ENCODE data around the gene ZCWPW1. TPM values are rescaled to one million over a fixed set of nuclear protein-coding genes. Genes with fewer than 3 reads are reported as not detected.
A peak's percentile ranks its signal among the peaks of the same experiment; 100 is the strongest.
"Not testable (repeated sequence)": the region's sequence is repeated elsewhere in the genome, so short reads cannot be mapped to it uniquely, and the experiment has no call there.

ZCWPW1 gene
- total and polyA plus RNA-seq, 4 donors = 5.1 to 12.2 (median 6.4) TPM

GRCh38 chr7:100374601-100375000 is 53.9 kb downstream of the ZCWPW1 start:
- peaks cover 0 to 1% (median 0%) of the 10 kb centered on the region in 4 donors for H3K36me3 ChIP-seq (ENCODE audit: control insufficient read depth in 4 of 4, insufficient read depth in 4 of 4, low read length in 4 of 4)
- no peak for TF ChIP-seq CTCF (IDR thresholded peaks at IDR 0.05; ENCODE audit: control extremely low read depth, extremely low read depth)
- H3K9ac ChIP-seq (ENCODE audit: insufficient read depth in 1 of 2, low read length in 2 of 2) = no peak overlapping the region
- no peak overlapping the region for H3K27ac ChIP-seq (ENCODE audit: low read depth in 1 of 2, low read length in 1 of 2)
- no peaks in the 10 kb centered on the region for H3K27me3 ChIP-seq (ENCODE audit: control insufficient read depth in 3 of 3, insufficient read depth in 3 of 3, low read length in 2 of 3)
- DNase-seq = no peak
- no peak overlapping the region for H3K4me3 ChIP-seq
- no peaks in the 10 kb centered on the region for H3K9me3 ChIP-seq (ENCODE audit: control insufficient read depth in 4 of 4, insufficient read depth in 3 of 4, low read length in 3 of 4)
- no peak for ATAC-seq (ENCODE audit: insufficient read depth, low FRiP score)
- peaks cover 0 to 3% (median 0%) of the 10 kb centered on the region in 5 donors for H3K4me1 ChIP-seq (ENCODE audit: control insufficient read depth in 5 of 5, insufficient read depth in 5 of 5, low read length in 5 of 5)
- 61 to 75% methylated on average over 5 of the region's 5 CpGs for WGBS, 2 donors

- WGBS, 2 donors = 71 to 79% methylated on average over 14 to 15 of the region's 15 CpGs
- not testable (repeated sequence) for H3K27me3 ChIP-seq (ENCODE audit: control insufficient read depth in 3 of 3, insufficient read depth in 3 of 3, low read length in 2 of 3); H3K9ac ChIP-seq (ENCODE audit: insufficient read depth in 1 of 2, low read length in 2 of 2); H3K36me3 ChIP-seq (ENCODE audit: control insufficient read depth in 4 of 4, insufficient read depth in 4 of 4, low read length in 4 of 4); ATAC-seq (ENCODE audit: insufficient read depth, low FRiP score); DNase-seq; H3K4me1 ChIP-seq (ENCODE audit: control insufficient read depth in 5 of 5, insufficient read depth in 5 of 5, low read length in 5 of 5); H3K9me3 ChIP-seq (ENCODE audit: control insufficient read depth in 4 of 4, insufficient read depth in 3 of 4, low read length in 3 of 4); H3K4me3 ChIP-seq
- peak overlapping the region in 1 of 2 donors; percentile 37 for H3K27ac ChIP-seq (ENCODE audit: low read depth in 1 of 2, low read length in 1 of 2)
Observed at GRCh38 chr7:100373870-100374598, 54.5 kb downstream of the ZCWPW1 start.

- peak; percentile 50 for ATAC-seq (ENCODE audit: insufficient read depth, low FRiP score)
- WGBS, 2 donors = 28 to 48% methylated on average over 12 of the region's 12 CpGs
- Histone ChIP-seq H3K27ac (ENCODE audit: low read depth in 1 of 2, low read length in 1 of 2) (peak within 1 kb of the TSS in 1 of 2 donors; percentile 81), H3K27me3 (ENCODE audit: control insufficient read depth in 3 of 3, insufficient read depth in 3 of 3, low read length in 2 of 3) (no peaks in the 10 kb centered on the region), H3K9ac (ENCODE audit: insufficient read depth in 1 of 2, low read length in 2 of 2) (no peak within 1 kb of the TSS), H3K4me1 (ENCODE audit: control insufficient read depth in 5 of 5, insufficient read depth in 5 of 5, low read length in 5 of 5) (peaks cover 0 to 3% (median 0%) of the 10 kb centered on the region in 5 donors), H3K36me3 (ENCODE audit: control insufficient read depth in 4 of 4, insufficient read depth in 4 of 4, low read length in 4 of 4) (no peaks in the 10 kb centered on the region), H3K9me3 (ENCODE audit: control insufficient read depth in 4 of 4, insufficient read depth in 3 of 4, low read length in 3 of 4) (no peaks in the 10 kb centered on the region), H3K4me3 (no peak within 1 kb of the TSS)
- no peak for TF ChIP-seq CTCF (IDR thresholded peaks at IDR 0.05; ENCODE audit: control extremely low read depth, extremely low read depth)
- DNase-seq = no peak
Observed at GRCh38 chr7:100373261-100373831, 55.2 kb downstream of the ZCWPW1 start, which contains the start of gene PILRA. Gene PILRA (plus strand): TSS chr7:100373487. CDS start chr7:100373657, 170 bp downstream.

DNA sequence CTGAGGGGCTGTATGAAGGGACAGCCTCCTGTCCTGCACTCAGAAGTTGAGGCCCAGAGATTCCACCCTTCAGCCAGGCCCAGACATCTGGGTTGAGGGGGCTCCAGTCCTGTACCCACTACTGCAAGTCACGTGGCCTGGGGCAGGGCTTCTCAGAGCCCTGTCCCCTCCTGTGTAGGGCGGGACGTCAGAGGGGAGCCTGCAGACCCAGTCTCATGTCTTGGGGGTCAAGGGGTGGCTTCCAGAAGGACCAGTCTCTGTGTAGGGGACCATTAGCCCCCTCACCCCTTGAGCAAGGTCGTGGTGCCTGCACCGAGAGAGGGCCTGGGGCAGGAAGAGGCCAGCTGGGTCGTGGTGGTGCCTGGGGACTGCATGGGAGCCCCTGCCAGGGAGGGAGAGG is 55.8 kb downstream of the ZCWPW1 start:
- ATAC-seq (ENCODE audit: insufficient read depth, low FRiP score) (no peak), DNase-seq (no peak)
- TF ChIP-seq CTCF (IDR thresholded peaks at IDR 0.05; ENCODE audit: control extremely low read depth, extremely low read depth) = no peak
- Histone ChIP-seq H3K4me1 (ENCODE audit: control insufficient read depth in 5 of 5, insufficient read depth in 5 of 5, low read length in 5 of 5) (peaks cover 0 to 3% (median 0%) of the 10 kb centered on the region in 5 donors), H3K4me3 (no peak overlapping the region), H3K27me3 (ENCODE audit: control insufficient read depth in 3 of 3, insufficient read depth in 3 of 3, low read length in 2 of 3) (no peaks in the 10 kb centered on the region), H3K9ac (ENCODE audit: insufficient read depth in 1 of 2, low read length in 2 of 2) (no peak overlapping the region), H3K36me3 (ENCODE audit: control insufficient read depth in 4 of 4, insufficient read depth in 4 of 4, low read length in 4 of 4) (peaks cover 0 to under 1% (median 0%) of the 10 kb centered on the region in 4 donors), H3K9me3 (ENCODE audit: control insufficient read depth in 4 of 4, insufficient read depth in 3 of 4, low read length in 3 of 4) (no peaks in the 10 kb centered on the region), H3K27ac (ENCODE audit: low read depth in 1 of 2, low read length in 1 of 2) (peak overlapping the region in 1 of 2 donors; percentile 81)
- WGBS, 2 donors = 25 to 63% methylated on average over 6 of the region's 6 CpGs

Measured in lung (tissue), 12 donors.